Measurements from ENCODE around the gene TBX4.

The TBX4 gene

DNA sequence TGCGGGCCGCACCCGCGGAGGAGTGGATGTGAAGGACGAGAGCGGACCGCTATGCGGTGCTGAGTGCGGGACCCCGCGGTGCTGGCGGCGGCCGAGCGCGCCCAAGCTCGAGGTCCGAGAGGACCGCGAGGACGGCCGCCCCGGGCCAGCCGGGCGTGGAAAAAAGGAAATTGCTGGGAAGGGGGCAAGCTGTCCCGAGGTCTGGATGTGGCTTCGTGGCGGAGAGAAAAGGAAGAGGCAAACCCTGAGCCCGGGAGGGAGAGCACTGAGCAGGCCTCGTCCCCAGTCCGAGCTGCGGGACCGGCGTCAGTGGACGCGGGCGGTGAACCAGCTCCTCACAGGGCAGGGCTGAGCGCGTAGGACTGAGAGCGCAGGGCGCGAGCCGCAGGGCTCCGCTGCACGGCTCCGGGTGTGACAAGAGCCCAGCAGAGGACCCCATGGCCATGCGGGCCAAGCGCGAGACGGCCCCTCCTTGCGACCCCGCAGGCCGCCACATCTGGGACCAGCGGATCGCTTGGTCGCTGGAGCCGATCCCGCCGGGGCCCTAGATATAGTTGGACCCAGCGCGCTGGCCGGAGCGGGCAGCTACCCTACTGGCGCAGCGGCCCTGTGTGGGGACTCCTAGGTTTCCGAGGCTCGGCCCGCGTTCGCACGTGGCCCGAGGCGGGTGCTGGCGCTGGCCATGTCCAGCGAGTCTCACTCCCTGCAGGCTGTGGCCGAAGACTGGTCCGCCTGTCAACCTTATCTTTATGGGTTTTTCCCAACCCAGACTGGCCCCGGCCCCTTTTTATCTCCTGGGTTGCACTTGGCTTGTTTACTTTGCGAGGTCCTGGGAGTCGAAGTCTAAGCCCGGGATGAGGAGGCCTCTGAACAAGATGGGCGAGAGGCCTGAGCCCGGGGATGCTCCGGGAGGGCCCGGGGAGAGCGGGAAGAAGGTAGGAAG is 2.4 kb downstream of the TBX4 start:
- no peak for DNase-seq (ENCODE audit: low read depth)

DNA sequence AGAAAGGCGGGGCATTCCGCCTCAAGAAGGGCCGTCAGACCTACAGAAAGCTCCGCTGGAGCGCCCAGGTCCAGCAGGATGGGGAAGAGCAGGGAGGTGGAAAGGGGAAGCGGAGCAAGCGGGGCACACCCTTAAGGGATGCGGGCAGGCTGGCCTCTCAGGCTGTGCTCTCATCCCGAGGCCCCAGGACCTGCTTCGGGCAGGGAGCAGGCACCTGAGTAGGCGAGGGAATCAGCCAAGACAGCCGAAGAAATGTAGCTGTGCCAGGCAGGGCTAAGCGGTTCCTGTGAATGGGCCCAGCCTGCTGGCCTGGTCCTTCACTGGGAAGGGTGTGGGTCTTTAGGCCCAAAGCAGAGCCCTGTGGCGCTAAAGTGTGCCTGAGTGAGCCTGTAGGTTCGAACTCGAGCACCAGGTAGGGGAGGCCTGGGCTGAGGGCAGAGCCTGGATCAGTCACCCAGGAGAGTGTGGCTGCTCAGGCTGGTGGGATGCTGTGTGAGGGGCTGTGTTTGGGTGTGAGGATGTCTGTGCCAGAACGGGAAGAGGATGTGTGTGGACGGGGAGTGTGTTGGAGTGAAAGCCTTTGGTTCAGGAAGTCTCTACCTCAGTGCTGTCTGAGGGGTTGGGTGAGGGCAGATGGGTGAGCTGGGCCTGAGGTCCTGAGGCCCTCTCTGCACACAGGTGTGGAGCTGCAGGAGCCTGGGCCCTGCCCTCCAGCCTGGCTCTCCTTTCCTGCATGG is 3.3 kb downstream of the TBX4 start:
- no peak for DNase-seq (ENCODE audit: low read depth)

DNA sequence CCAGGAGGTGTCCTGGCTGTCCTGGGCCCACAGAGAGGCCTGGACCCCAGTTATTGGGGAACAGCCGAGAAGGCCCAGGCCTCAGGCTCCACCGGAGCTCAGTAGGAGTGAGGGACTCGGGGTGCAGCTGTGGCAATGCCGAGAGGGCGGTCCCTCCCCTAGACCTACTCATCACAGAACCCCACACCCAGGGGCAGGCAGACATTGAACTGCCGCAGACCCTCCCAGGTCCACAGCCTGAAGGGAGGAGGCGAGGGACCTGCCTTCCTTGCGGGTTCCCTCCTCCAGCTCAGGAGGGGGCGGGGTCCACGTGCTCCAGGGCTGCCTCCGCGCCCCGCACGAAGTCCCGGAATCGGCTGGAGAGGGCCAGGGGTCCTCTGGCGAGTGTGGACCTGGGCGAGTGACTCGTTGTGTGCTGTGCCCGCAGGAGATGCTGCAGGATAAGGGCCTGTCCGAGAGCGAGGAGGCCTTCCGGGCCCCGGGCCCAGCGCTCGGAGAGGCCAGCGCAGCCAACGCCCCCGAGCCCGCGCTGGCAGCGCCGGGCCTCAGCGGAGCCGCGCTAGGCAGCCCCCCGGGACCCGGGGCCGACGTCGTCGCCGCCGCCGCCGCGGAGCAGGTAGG is 3.9 kb downstream of the TBX4 start:
- DNase-seq (ENCODE audit: low read depth), result no peak

DNA sequence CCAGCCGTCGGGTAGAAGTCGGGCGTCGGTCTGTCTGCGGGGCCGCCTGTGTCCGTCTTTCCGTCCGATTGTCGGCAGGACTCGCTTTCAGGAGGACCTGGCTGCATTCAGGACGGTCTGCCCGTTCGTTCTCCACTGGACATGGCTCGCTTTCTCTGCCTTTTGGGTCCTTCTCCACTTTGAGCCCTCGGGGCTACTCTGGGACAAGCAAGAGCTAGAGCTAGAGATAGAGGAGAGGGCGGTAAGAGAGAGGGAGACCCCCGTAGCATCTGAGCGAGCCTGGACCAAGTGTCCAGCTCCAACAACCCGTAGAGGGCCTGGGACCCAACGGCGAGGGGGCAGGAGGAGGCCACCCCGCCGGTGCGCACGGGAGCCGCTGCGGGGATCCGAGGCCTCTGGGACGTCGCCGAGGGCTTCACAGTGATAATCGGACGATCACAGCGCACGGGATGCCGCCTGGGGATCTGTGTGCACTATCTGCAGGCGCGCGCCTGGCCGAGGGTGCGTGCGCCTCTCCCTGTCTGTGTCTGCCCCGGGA is 4.5 kb downstream of the TBX4 start:
- DNase-seq (ENCODE audit: low read depth), result no peak

DNA sequence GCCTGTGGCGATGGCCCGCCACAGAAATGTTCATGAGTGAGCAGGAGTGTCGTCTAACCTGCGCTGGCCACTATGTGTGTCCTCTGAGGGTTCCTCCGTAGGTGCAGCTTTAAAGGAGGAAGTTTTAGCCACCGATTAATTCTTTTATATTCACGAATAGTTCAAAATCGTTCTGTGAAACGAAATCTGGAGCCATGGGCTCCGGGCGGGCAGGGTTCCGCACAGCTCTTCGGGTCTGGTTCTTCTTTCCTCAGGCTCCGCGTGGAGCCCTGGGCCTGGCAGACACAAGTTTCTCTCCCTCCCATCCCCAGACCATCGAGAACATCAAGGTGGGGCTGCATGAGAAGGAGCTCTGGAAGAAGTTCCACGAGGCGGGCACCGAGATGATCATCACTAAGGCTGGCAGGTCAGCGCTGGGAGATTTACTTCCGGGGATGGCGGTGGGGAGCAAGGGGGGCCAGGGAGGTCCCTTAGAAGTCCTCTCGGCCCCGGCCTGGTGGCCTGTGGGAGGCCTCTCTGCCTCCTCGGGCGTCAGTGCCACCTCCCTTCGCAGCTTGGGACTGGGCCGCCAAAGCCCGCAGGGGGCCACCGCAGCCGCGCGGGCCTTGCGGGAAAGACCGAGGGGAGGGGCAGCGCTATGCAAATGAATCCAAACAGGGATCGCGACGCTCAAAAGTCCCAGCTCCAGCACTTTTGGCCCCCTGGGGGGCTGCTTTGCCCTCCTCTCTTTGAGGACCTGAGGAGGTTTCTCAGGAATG is 5.2 kb downstream of the TBX4 start:
- no peak for DNase-seq (ENCODE audit: low read depth)

DNA sequence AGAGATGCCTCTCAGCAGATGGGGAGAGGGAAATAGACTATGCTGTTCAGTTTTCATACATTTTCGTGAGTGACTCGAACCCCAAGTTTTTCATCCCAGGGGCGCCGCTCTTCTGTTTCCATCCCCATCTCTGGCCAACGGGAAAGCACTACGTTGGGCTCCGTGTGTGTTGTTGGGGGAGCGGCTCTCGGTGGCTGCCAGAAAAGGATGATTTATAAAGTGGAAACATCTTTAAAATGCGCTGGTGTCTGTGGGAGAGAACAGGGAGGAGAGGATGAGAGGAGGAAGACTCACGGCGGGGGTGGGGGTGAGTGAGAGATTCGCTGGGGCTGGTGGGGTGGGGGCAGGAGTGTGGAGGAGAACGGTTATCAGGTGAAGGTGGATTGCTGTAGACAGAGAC is 5.8 kb downstream of the TBX4 start:
- no peak for DNase-seq (ENCODE audit: low read depth)

DNA sequence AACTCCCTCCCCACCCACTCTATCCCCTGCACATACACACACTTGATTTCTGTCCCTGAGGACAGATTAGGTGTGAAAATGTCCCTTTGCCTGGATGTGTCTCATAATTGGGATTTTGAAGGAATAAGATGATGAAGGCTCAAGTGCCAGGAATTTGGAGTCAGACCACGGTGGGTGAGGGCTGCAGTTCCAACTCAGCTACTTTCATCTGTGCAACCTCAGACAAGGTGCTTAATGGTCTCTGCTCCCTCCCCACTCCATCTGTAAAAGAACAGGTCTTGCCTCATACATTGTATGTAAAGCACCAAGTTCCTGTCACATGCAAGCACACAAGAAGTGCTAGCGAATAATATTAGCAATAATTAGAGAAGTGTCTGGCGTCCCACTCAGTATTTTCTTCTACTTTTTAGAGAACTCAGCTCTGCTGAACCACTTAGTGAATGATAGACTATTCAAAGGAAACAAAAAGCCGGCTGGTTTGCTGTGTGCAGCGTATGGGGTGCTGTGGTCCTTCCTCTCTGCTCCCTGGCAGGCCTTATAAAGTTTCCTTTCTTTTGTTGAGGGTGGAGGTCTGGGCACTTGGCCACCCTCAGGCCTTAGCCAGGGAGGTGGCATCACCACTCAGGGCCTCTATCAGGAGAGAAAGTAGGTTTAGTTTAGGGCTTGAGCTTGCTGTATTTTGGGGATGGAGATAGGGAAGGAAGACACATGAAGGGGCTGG is 6.4 kb downstream of the TBX4 start:
- DNase-seq (ENCODE audit: low read depth), result no peak

DNA sequence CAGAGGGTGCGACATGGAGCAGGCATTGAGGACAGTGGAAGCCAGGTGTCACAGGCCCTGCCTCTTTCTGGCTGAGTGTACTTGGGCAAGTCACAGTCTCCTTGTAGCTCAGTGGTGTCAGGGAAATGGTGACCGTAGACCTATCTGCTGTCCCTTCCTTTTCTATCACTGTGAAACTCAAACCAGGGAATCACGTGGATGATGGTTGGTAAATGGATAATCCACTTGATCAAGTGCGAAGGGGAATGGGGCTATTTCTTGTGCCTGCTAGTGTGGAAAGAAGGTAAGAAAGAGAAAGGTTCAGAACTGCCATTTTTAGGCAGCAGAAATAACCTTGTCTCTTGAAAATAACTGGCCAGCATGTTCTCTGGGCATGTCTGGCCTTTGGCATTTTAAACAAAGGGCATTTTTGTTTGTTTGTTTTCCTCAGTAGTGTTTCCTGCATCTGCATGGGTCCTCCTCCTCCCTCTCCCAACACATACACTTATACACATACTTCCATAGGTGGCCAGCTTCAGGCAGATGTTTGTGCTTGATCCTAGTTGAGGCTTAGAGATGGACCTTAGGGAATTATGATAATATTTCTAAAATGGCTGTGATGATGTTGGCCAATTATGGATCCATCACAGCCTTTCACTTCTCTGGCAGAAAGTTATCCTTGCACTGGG is 7.1 kb downstream of the TBX4 start:
- no peak for DNase-seq (ENCODE audit: low read depth)

DNA sequence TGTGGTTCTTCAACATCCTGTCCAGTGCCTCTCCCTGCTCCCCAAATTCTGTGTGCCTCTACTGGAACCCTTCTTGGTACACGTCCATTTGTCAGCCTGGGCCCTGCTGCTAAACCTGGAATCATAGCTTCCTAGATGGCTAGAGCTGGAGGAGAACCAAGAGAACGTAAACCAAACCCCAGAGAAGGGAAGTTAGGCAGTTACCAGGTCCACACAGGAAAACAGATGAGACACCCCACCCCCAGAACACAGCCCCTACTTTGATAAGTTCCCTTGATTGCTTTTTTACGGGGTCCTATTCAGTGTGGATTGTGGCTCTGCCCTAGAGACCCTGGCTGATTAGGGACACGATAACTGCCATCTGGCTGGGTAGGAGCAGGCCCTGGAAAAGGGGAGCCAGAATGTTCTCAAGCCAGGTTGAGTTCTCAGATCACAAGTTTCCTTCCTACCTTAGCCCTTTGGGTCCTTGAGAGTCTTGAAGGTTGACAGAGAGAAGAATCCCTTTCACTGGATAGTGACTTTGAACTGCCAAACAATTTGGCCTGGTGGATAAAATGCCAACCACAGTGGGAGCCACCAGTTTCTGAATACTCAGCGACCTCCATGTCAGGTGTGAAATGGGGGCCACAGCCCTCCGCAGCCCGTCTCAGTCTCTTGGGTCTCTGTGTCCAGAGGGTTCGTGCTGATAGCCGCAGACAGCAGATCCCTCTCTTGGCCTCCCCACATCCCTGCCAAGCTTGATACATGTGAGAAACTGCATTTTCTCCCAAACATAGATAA is 7.9 kb downstream of the TBX4 start:
- DNase-seq (ENCODE audit: low read depth), result no peak

DNA sequence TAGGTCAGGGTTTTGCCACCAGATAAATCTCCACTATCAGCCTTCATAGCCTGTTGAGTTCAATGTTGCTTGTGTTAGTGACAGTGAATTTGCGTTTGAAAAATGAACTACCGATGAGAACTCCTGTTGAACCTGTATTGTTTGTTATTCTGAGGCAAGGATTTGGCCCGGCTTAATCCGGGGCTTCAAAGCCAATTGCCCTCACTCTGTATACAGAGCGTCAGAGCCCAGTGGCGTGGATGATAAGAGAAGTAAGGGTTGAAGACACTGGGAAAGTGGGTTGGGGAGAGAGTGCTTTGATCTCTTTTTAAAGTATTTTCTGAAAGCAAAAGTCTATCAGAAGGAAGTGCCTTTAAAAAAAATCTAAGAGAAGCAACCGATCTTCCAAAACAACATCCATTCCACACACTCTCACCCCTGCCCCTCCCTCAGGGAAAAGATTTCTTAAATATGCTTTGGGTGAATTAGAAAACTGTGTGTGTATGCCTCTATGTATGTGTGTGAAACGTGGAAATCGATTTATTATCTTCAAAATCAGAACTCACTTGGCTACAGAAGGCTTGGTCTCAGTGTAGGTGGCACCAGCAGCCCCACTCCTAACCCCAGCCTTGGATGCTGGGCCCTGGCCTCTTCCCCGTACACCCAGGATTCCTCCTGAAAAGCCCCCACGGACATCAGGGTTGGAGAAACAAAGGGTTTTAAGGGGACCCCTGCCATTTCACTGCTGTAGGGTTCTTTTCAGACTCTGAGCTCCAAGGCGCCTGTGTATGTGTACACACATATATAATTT is 8.8 kb downstream of the TBX4 start:
- no peak for DNase-seq (ENCODE audit: low read depth)

DNA sequence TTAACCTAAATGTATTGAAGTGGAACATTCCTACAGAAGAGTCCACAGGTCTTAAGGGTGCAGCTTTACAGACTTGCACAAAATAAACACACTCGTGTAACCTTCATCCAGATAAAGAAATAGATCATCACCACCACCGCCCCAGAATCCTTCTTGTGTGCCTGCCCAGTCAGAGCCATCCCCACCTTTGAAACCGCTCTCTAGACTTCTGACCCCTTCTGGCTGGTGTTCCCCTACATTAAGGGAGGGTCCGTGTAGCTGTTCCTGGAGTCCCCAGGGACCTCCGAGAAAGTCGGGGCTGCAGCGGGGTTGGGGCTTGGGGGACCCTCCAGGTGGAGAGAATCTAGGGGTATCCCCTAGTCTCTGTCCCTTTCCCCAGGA is 9.4 kb downstream of the TBX4 start:
- DNase-seq (ENCODE audit: low read depth), result no peak

DNA sequence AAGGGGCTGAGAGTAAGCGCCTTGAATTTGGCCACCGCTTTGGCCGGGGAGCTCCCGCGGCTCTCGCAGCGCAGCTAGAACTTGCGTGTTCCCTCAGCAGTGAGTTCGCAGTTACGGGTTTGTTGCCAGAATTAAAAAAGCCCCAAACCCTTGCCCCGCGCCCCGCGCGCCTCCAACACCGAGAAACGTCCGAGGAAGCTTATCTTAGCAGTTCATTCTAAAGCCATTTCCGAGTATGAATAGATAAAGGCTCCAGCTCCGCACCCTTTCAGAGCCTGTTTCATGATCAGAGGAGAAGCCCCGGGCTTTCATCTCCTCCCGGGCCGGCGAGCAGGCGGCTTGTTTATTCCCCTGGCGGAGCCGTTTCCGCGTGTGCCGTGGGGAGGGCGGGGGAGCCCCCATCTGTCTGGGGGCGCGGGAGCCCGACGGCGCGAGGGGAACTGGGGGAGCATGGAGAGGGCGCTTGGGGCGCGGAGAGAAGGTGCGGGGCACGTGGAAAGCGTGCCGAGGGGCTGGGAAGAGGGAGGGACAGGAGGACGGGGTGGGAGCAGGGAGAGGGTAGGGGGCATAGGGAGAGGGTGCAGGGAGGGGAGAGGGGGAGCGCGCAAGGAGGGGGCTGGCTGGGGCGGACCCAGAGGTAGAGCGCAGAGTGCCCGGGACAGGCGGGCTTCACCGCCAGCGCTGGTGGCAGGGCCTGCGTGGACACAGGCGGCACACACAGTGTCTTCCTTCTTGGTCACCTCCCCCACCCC is 9.9 kb downstream of the TBX4 start:
- DNase-seq (ENCODE audit: low read depth), result no peak

DNA sequence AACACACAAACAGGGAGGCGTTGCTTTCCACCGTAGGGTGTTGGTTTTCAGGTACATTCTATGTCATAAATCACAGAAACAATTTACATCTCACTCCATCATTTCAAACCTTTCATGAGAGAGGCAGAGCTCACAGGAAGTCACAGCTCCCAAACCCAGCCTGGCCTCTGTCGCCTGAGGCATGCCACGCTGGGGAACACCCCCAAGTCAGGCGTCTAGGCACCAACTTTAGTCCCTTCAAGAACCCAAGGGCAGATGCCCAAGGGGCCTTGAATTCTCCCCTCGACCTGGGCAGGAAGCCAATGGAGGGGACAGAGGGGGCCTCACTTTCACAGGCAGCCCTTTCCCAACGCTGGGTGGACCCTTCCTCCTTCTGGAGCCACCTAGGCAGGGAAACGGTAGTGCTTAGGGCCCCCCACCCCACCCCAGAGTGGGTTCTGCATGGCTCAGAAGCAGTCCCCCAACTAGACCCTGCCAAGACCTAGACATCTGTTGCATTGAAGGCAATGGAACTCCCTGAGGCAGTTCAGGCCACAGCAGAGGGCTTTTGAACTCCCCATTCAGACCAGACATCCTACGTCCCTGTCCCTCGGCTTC is 10.6 kb downstream of the TBX4 start:
- DNase-seq (ENCODE audit: low read depth), result no peak

DNA sequence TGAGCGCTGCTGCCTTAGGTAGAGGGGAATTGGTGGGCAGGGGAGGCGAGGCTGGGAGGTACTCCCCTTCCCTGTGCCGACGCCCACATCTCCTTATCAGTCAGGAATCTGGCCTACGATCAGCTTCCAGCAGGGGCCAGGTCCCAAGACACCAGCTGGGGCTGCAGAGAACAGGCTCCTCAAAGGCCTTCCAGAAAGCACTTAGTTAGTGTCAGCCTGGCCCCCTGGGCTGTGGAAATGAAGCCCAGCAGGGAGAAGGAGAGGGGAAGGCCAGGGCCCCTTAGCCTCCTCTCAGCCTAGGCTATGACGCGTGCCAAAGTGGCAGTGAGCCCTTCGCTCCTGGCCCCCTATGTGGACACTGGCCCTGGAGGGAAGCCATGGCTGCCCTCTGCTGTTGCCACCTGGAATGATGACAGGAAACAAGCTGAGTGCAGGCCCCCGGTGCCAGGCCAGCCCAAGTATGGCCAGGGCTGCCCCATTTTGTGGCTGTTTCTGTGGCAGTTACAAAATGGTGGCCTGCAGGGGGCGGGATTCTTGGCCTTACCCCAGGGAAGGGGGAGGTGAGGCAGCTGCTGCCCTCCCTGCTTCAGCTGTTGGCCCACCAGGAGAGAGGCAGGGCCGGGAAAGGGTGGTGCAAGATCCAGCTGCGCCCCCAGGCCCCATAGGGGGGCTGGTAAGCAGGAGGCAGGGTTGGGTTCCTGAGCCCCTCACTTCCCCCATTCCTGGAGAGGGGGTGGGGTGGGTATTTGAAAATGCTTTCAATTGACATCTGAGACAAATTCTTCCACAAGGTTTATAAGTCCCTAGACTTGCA is 11.3 kb downstream of the TBX4 start:
- DNase-seq (ENCODE audit: low read depth), result no peak

DNA sequence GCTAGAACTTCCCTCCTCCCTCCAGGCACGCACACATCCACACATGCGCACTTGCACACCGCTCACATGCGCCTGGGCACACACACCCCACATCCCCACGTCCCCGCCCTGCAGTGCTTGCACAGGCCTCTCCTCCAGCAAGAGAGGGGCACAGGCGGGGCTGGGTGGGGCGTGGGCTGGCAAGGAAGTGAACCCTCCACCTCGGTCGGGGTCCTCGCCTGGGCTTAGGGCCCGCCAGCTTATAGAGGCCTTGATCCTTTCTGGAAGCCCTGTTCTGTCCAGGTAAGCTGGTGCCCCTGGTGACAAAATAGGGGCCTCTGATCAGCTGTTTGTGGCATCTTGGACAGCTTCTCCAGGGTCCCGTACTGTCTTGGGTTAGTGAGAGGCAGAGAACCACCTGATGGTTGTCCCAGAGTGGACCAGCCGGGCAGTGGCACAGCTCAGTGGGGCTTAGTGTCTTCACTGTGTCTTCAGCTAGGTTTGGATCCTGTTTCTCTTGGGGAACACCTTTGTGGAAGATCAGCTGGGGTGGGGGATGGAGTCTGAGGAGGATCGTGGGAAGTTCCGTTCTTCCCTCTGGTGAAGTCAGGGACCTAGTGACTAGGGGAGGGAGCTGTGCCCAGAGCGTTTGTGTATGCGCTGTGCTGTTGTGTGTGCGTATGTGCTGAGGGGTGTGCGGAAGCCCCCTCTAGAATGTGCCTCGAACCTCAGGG is 12.1 kb downstream of the TBX4 start:
- DNase-seq (ENCODE audit: low read depth), result no peak

DNA sequence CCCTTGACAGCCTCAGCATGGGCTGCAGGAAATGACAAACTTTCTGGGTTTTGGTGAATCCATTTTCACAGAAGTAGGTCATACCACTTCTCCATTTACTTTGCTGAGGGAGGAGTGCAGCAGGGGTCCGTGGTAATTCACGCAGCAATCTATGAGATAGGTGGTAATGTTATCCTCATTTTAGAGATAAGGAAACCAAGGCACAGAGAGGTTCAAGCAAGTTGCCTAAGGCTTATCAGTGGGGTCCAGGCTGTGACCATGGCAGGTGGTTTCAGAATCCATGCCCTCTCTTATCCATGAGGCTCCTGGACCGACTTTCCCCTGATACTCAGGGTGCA is 12.6 kb downstream of the TBX4 start:
- no peak for DNase-seq (ENCODE audit: low read depth)
